AG10803 (cell line): ENCODE measurements around the gene GATB.

Experiments
- DNase-seq: peaks from one replicate; pipeline ENCODE4 v3.0.0; 2010; ENCODE audit warnings: low read depth
- H3K4me3 ChIP-seq: 2 replicates; pipeline ENCODE4 v1.5.1; 2011; ENCODE audit warnings: mild to moderate bottlenecking, low read length, control low read depth
- CTCF ChIP-seq: conservative IDR thresholded peaks from 2 replicates; pipeline ENCODE4 v1.5.1; 2011; ENCODE audit warnings: mild to moderate bottlenecking, low read length, control low read depth, inconsistent platforms

GATB gene

GRCh38 chr4:151708100-151708499 lies 52.7 kb downstream of the GATB start:
- no peak for DNase-seq
- H3K4me3 ChIP-seq: no peak overlapping the region
- no peak for TF ChIP-seq CTCF

GRCh38 chr4:151703401-151703800 lies 57.4 kb downstream of the GATB start:
- no peak overlapping the region for H3K4me3 ChIP-seq
- DNase-seq: no peak
- no peak for TF ChIP-seq CTCF

GRCh38 chr4:151702256-151702655 lies 58.6 kb downstream of the GATB start:
- TF ChIP-seq CTCF: no peak
- no peak overlapping the region for H3K4me3 ChIP-seq
- no peak for DNase-seq

GRCh38 chr4:151700566-151701316 lies 60.1 kb downstream of the GATB start:
- no peak for DNase-seq
- no peak for TF ChIP-seq CTCF
- no peak overlapping the region for H3K4me3 ChIP-seq

GRCh38 chr4:151698213-151698612 lies 62.6 kb downstream of the GATB start:
- no peak overlapping the region for H3K4me3 ChIP-seq
- TF ChIP-seq CTCF: no peak
- DNase-seq: no peak

- no peak for DNase-seq
- H3K4me3 ChIP-seq: no peak overlapping the region
- TF ChIP-seq CTCF: no peak
Observed at GRCh38 chr4:151694961-151695720, 65.7 kb downstream of the GATB start.
